GM23338 (cell line): Measurements from ENCODE around the gene IL31.

Experiments
- CTCF ChIP-seq, 2 experiments: fragments of 200-600 bp in 1 of 2; sonication (generic) in 1 of 2; conservative IDR thresholded peaks; 2 replicates each; pipeline versions ENCODE4 v1.5.1 to v1.6.1; 2016 to 2017; ENCODE audit warnings: antibody characterized with exemption in 2 of 2, low read depth in 2 of 2, mild to moderate bottlenecking in 2 of 2, moderate library complexity in 1 of 2
- POLR2AphosphoS5 ChIP-seq: IDR thresholded peaks from 2 replicates; pipeline ENCODE4 v1.6.1; 2016; ENCODE audit warnings: antibody characterized with exemption, low read depth

- TF ChIP-seq POLR2AphosphoS5, result no peak
- no peak for TF ChIP-seq CTCF (conservative IDR thresholded peaks at IDR 0.05; ENCODE audit: low read depth in 2 of 2)
Measured at GRCh38 chr12:122207391-122207790, 33.4 kb upstream of the IL31 start.
